ENCODE data around the gene AFF2.

DNA sequence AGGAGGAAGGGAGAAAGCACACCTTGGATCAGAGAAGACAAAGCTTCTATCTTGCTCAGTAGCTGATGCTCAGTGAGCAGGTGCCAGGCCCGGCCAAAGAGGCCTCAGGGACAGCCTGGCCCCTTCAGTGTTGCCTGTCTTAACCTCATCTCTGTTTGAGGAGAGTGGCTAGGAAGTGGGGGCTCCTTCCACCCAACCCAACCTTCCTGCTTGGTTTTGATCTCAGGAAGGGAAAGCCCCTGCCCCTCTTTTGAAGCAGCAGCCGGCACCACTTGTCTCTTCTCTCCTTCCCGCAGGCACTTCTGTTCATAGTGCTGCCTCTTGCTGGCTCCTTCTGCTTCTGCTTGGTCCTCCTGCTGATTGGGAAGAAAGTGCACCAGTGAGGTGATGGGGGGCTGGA is 2.4 kb upstream of the AFF2 start:
- TF ChIP-seq, protein P1, sequence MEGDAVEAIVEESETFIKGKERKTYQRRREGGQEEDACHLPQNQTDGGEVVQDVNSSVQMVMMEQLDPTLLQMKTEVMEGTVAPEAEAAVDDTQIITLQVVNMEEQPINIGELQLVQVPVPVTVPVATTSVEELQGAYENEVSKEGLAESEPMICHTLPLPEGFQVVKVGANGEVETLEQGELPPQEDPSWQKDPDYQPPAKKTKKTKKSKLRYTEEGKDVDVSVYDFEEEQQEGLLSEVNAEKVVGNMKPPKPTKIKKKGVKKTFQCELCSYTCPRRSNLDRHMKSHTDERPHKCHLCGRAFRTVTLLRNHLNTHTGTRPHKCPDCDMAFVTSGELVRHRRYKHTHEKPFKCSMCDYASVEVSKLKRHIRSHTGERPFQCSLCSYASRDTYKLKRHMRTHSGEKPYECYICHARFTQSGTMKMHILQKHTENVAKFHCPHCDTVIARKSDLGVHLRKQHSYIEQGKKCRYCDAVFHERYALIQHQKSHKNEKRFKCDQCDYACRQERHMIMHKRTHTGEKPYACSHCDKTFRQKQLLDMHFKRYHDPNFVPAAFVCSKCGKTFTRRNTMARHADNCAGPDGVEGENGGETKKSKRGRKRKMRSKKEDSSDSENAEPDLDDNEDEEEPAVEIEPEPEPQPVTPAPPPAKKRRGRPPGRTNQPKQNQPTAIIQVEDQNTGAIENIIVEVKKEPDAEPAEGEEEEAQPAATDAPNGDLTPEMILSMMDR (IDR thresholded peaks at IDR 0.05), result no peak
- TF ChIP-seq POLR2A (IDR thresholded peaks at IDR 0.05), result no peak

All from esophagus squamous epithelium (tissue), 4 donors.